ENCODE results near the gene ELOVL2.
"Not testable (repeated sequence)": the region's sequence is repeated elsewhere in the genome, so short reads cannot be mapped to it uniquely, and the experiment has no call there.

The ELOVL2 gene, protein sequence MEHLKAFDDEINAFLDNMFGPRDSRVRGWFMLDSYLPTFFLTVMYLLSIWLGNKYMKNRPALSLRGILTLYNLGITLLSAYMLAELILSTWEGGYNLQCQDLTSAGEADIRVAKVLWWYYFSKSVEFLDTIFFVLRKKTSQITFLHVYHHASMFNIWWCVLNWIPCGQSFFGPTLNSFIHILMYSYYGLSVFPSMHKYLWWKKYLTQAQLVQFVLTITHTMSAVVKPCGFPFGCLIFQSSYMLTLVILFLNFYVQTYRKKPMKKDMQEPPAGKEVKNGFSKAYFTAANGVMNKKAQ

DNA sequence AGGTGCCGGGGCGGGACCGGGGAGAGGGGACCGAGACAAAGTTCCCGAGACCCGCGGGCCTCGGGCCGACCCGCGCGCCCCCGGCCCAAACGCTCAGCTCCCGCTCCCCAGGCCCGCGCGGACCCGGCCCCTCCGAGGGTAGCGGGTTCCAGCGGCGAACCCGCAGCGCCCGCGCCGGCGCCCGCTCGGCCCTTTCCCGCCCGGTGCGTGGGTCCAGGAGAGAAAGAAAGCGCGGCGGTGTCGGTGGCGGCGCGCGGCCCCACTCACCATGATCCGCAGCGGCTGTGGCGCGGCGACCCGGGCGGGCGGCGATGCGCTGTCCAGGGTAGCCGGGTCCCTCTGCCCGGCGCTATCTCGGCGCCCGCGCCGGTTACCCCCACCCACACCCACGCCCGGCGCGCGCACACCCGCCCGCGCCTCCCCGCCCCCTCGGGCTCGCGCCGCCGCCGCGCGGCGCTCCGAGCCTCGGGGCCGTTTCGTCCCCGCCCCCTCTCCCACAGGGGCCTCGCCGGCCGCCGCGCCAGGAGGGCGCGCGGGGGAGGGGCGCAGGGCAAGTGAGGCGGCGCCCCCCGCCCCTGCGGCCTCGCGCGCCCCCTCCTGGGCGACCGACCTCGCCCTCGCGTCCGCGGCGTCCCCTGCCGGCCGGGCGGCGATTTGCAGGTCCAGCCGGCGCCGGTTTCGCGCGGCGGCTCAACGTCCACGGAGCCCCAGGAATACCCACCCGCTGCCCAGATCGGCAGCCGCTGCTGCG lies at the start of gene ELOVL2:
TSS of gene ELOVL2 (minus strand) at position 345 of the 751 bp plus-strand sequence. CDS start at position 270, 75 bp downstream.
- peak; percentile 7 for DNase-seq

DNA sequence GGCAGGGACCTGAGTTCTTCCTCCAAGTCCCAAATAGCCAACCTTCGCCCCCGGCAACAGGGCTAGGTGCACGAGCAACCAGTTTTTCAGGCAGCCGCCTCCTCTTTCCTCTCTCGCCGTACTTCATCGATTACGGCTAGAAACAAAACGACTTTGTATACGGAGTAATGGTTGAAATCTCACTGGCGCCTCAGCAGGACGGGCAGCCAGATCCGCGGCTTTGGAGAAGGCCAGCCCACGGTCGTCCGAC lies 49.2 kb upstream of the ELOVL2 start:
- DNase-seq, result no peak

DNA sequence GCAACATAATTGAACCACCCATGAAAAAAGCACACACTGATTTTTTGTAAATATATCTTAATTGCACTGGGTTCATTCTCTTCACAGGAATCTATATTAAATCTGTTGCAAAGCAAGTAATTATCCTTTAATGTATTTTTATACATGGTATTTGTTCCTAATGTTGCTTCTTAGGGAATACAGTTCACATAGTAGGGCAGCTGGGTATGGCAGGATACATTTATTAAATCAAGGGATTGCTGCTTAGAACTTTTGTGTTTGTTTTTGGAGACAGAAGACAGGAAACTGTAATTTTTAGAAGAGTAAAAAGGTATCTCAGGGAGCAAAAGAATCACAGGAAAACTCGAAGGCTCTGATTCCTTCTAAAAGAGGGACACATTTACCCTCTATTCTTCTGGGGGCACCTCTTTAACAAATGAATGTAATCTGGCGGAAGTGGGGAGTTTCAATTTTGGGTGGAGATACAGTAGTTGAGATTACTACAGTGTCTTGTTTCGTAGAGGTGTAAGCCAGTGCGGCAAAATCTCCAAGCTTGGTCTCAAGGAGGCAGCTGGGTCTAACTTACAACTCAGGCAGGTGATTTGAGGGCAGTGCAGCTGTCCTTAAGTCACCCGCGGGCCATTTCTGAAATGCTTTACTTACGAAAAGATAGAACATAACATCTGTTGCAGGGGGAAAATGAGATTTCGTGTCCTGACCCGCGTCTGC lies 48.7 kb upstream of the ELOVL2 start:
- DNase-seq, result no peak

DNA sequence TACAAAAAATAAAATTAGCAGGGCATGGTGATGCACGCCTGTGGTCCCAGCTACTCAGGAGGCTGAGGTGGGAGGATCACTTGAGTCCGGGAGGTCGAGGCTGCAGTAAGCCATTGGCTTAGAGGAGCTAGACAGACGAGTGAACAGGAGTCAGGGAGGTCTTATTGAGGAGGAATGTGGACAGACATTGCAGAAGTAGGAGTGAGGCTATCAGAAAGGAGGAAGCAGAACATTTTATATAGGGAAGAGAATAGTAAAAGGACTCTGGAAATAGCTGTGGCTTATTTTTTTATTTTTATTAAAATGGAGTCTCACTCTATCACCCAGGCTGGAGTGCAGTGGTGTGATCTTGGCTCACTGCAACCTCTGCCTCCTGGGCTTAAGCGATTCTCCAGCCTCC lies 47.0 kb upstream of the ELOVL2 start:
- not testable (repeated sequence) for DNase-seq

DNA sequence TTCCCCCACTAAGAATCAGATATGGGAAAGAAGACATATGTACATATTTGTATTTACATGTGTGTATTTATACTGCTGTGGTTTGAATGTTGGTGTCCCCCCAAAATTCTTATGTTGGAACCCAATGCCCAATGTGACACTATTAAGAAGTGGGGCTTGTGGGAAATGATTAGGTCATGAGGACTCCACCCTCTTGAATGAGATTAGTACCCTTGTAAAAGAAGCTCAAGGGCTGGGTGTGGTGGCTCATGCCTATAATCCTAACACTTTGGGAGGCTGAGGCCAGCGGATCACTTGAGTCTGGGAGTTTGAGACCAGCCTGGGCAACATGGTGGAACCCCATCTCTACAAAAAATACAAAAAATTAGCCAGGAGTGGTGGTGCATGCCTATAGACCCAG lies 45.6 kb upstream of the ELOVL2 start:
- DNase-seq, result no peak

DNA sequence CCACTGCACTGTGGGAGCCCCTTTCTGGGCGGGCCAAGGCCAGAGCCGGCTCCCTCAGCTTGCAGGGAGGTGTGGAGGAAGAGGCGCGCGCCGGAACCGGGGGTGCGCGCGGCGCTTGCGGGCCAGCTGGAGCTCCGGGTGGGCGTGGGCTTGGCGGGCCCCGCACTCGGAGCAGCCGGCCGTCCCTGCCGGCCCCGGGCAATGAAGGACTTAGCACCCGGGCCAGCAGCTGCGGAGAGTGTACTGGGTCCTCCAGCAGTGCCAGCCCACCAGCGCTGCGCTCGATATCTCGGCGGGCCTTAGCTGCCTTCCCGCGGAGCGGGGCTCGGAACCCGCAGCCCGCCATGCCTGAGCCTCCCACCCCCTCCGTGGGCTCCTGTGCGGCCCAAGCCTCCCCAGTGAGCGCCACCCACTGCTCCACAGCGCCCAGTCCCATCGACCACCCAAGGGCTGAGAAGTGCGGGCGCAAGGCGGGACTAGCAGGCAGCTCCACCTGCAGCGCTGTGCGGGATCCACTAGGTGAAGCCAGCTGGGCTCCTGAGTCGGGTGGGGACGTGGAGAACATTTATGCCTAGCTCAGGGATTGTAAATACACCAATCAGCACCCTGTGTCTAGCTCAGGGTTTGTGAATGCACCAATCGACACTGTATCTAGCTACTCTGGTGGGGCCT lies 43.2 kb upstream of the ELOVL2 start:
- not testable (repeated sequence) for DNase-seq

DNA sequence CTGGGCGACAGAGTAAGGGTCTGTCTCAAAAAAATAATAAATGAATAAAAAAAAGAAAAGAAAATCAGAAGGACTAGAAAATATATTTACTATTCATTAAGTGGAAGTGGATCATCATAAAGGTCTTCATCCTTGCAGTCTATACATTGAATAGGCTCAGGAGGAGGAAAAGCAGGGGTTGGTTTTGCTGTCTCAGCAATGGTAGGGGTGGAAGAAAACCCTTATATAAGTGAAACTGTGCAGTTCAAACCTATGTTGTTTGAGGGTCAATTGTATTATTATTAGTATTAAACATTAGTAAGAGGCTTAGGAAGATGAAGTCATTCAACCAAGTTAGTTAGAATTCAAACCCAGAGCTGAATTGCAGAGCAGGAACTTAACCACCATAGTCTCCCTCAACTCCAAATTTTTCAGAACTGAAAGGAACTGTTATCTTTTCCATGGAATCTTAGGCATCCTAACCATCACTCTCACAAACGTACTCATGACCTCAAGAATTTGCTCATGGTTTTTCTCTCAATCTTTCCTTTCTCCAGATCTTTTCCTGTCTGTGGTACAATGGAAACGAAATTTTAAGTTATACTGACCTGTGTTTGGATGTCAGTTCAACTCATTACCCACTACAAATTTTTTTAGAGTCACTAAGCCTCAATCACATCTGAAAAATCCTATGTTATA lies 41.8 kb upstream of the ELOVL2 start:
- DNase-seq, result no peak

DNA sequence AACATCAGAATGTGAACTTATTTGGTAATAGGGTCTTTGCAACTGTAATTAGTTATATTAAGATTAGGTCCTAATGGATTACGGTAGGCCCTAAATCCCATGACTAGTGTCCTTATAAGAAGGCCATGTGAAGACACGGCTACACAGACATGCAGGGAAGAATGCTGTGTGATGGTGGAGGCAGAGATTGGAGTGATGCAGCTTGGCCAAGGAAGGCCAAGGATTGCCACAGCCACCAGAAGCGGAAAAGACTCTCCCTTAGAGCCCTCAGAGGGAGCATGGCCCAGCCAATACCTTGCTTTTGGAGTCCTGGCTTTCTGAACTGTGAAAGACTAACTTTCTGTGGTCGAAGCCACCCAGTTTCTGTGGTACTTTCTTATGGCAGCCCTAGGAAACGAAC lies 39.9 kb upstream of the ELOVL2 start:
- no peak for DNase-seq

DNA sequence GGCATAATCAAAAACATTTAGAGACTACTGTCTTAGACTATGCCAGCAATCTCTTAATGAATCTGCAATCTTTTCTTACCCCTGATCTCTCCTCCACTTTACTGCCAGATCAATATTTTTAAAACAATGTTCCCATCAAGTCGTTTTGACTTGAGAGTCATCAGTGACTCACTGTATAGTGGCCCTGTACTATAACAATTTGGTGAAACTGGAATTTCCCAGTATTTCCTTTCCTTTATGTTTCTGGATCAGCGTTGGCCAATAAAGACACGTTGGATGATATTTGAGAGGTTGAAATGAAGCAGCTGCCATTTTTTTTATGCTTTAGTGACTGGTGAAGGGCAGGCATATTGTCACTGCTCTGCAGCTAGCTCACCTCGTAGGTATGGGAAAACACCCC lies 39.4 kb upstream of the ELOVL2 start:
- DNase-seq, result no peak

DNA sequence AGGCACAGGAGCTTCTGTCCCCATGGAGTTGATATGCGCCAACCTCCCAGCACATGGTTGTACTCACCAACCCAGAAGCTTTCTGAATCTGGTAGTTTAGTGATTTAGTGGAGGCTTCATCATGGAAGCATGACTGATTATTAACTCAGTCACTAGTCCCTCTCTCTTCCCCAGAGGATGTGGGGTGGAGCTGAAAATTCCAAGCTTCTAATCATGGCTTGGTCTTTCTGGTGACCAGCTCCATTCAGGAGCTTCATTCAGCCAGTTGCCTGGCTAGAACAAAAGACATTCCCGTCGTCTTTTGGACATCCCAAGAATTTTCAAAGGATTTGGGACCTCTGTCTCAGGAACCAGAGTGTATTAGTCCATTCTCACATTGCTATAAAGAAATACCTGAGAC lies 36.2 kb upstream of the ELOVL2 start:
- no peak for DNase-seq

DNA sequence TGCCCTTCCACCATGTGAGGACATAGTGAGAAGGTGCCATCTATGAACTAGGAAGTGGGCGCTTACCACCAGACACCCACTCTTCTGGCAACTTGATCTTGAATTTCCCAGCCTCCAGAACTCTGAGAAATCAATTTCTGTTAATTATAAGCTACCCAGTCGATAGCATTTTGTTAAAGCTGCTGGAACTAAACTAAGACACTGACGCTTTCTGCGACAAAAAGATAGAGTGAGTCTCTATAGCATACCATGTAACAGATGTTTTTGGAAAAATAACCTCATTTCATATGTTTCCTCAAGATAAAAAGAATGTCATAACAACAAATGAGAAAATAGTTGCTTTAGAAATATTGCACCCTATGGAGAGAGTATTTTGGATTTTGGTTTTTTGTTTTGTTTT lies 34.2 kb upstream of the ELOVL2 start:
- no peak for DNase-seq

DNA sequence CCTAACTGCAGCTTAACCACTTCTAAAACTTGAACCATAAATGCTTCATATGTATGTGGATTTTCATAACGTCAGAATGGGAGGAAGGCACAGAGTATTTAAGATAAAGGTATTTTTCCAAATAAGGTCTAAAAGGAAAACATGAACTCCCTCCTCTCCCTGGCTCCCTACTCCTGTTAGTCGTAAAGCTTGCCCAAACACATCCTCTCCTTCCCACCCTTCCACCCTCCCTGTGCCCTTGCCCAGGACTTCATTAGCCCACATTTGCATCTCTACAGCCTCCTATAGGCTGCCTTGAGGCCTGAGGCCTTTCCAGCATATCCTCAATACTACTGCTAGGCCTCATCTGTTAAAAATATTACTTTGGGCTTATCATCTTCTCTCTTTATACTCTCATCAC lies 32.4 kb upstream of the ELOVL2 start:
- DNase-seq, result no peak

DNA sequence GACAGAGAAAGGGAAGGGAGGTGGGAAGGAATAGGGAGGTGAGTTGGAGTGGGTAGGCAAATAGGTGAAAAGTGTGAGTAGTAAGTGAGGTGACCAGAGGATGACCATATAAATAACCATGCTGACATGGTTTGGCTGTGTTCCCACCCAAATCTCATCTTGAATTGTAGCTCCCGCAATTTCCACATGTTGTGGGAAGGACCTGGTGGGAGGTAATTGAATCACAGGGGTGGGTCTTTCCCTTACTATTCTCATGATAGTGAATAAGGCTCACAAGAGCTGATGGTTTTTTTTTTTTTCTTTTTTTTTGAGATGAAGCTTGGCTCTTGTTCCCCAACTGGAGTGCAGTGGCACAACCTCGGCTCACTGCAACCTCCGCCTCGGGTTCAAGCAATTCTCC lies 28.0 kb upstream of the ELOVL2 start:
- no peak for DNase-seq

DNA sequence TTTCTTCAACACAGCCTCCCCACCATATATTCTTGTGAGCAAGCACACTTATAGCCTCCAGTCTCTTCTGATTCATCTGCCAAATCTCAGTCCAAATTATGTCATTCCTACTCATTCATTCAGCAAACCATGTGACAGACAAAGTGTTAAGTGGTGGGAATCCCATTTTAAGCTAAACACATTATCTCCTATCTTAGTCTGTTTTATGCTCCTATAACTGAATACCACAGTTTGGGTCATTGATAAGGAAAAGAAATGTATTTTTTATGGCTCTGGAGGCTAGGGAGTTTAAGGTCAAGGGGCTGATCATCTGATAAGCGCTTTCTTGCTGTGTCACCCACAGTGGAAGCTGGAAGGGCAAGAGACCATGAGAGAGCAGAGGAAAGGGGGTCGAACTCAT lies 25.7 kb upstream of the ELOVL2 start:
- DNase-seq, result no peak

DNA sequence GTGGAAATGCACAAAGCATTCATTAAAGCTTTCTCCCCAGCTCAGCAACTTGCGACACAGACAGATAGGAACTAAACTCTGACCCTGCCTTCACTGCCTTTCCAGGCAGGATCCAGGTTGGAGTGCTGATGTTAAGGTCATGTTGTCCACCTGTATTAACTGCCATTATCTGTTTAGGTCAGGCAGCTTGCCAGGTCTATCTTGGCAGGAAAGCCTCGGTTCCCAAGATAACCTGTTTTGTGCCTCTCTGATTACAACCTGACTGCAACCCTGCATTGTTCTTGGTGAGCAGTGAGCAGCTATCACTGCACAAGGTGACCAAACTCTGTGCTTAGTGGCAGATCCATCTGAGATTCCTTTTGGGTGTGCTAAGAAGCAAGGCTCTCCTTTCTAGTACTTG lies 23.2 kb upstream of the ELOVL2 start:
- no peak for DNase-seq

DNA sequence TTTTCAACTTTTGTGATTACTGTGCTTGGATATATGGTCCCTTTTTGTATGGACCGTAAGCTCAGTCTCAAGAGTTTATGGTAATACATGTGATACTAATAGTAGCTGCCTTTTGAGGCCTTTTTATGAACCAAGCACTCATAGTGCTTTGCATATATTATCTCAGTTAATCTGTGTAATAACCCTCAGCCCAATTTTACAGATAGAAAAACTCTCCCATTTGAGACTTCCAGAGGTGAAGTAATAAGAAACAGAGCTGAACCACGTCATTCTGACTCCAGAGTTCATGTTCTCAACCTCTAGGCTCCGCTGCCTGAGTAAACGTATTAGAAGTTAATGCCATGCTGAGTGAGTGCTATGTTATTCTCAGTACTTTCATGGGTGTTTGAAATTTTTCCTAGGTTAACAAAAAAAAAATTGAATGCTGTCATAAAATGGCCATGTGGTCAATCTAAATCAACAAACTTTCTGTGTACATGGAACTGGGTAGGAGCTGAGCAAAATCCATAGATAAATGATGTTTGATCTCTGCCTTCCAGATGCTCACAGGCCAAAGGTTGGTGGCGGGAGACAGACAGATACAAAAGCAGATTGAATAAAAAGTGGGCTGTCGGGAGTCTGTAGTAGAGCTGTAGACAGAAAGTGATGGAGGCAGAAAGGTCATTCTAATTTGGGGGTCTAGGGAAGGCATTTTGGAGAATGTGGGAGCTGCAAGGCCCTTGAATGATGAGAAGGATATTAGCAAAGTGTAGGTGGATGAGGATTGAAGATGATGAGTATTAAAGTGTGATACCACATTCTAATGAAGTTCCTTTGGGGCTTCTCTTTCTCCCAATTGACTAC lies 22.6 kb upstream of the ELOVL2 start:
- no peak for DNase-seq

DNA sequence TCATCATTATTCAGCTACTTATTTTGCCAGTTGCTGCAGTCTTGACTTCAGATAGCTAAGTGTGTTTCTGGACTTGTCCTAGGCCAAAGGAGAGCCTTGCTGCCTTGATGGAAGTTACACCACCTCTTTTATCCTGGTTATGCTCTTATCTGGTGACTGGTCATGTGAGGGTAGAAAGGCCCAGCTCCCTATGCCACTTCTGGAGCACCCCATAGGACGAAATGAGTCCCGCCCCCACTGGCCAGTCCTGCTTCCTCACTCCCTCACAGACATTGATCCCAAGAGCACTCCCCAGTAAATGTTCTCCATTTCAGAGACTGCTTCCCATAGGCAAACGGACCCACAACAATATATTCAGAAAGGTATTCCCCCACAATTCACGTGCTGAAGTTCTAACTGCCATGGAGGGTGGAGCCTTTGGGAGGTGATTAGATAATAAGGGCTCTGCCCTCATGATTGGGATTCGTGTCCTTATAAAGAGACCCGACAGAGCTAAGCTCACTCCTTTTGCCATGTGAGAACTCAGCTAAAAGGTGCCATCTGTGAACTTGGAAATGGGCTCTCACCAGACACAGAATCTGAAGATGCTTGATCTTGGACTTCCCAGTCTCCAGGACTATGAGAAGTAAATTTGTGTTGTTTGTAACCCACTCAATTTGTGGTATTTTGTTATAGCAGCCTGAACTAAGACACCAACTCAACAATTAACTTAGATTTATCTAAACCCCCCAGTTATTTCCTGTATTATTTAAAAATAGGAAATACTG lies 21.5 kb upstream of the ELOVL2 start:
- no peak for DNase-seq

DNA sequence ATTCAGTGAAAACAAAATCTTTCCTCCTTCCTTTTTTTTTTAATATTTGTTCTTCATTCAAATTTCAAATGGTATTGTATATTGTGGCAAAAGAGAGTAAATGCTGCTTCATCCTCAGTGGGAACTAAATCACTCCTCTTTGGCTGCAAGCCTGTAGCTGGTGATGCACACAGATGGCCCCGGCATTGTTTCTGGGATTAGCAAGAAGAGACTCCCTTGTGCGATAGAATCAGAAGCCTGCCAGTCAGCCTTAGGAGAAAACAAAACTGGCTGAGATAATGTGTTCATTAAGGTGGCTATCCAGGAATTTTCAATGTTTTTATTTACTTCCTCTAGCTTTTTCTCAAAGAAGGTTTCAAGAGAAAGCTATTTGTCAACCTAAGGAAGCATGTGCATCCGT lies 20.7 kb upstream of the ELOVL2 start:
- no peak for DNase-seq

DNA sequence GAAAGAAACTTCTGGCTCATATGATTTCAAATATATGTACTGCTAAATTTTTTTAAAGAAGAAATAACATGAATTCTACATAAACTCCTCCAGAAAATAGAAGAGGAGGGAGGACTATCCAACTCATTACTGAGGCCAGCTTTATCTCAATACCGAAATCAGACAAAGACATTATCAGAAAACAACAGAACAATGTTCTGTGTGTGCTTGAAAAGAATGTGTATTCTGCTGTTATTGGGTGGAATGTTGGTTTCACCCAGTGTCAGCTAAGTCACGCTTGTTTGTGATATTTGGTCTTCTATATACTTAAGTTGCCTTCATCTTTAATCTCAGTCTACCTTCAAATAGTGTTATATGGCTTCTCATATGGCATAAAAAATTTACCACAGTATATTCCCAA lies 18.6 kb upstream of the ELOVL2 start:
- DNase-seq, result no peak

DNA sequence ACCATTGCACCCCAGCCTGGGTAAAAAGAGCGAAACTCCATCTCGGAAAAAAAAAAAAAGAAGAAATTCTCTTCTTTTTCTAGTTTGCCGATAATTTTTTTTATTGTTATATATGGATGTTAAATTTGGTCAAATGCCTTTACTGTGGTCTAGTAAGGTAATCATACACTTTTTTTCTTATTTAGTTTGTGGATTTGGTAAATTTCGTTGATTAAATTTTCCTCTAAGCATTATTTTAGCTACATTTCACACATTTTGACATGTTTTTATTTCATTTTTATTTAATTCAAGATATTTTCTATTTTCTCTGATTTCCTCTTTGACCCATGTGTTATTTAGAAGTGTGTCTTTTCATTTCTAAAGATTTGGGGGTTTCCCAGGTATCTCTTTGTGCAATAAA lies 18.0 kb upstream of the ELOVL2 start:
- DNase-seq, result no peak

DNA sequence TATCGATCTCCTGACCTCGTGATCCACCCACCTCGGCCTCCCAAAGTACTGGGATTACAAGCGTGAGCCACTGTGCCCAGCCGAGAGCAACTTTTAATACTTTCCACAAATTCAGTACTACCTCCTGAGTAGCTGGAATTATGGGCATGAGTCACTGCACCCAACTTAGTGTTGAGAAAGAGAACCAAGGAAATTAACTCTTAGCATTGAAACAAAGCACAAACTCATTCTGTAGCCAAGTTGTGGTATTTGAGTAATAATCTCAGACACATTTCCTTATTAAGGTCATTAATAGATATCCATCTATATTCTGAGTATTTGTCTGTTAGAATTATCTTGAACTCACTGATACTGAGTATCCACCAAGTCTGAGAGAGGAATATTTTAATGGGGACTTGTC lies 14.3 kb upstream of the ELOVL2 start:
- DNase-seq, result no peak
